Spleen (tissue), 11 donors: ENCODE results near the gene TCHHL1. TPM values are rescaled to one million over a fixed set of nuclear protein-coding genes. Genes with fewer than 3 reads are reported as not detected.

ENCODE experiments used
- DNase-seq: peaks from one replicate; pipeline ENCODE4 v3.0.0-alpha.2; 2020
- H3K27ac ChIP-seq, 8 donors: fragments of 200-600 bp; sonication (generic) in 7 of 8; 1 replicate in 4 of 8; 2 replicates in 4 of 8; pipeline versions ENCODE4 v1.5.0 to v1.8.0; 2016 to 2021; ENCODE audit warnings: inconsistent platforms in 4 of 8, mild to moderate bottlenecking in 4 of 8, moderate library complexity in 1 of 8
- H3K27me3 ChIP-seq, 7 donors: fragments of 200-600 bp; sonication (generic) in 6 of 7; replicated peaks in 1 of 7; 1 replicate in 4 of 7; 2 replicates in 3 of 7; pipeline versions ENCODE4 v1.5.0 to v1.8.0; 2016 to 2021; ENCODE audit warnings: inconsistent platforms in 3 of 7, mild to moderate bottlenecking in 1 of 7
- H3K36me3 ChIP-seq, 6 donors: fragments of 200-600 bp; sonication (generic) in 5 of 6; 1 replicate in 4 of 6; 2 replicates in 2 of 6; pipeline versions ENCODE4 v1.5.0 to v1.8.0; 2016 to 2021; ENCODE audit warnings: inconsistent platforms in 2 of 6
- H3K4me1 ChIP-seq, 6 donors: fragments of 200-600 bp; sonication (generic) in 5 of 6; 1 replicate in 3 of 6; 2 replicates in 3 of 6; pipeline versions ENCODE4 v1.5.0 to v1.8.0; 2016 to 2021; ENCODE audit warnings: inconsistent platforms in 3 of 6
- H3K4me3 ChIP-seq, 8 donors: fragments of 200-600 bp; sonication (generic) in 7 of 8; 1 replicate in 4 of 8; 2 replicates in 4 of 8; pipeline versions ENCODE4 v1.5.0 to v1.8.0; 2016 to 2021; ENCODE audit warnings: inconsistent platforms in 4 of 8, mild to moderate bottlenecking in 4 of 8, moderate library complexity in 2 of 8
- H3K9me3 ChIP-seq, 8 donors: fragments of 200-600 bp; sonication (generic) in 7 of 8; 1 replicate in 4 of 8; 2 replicates in 4 of 8; pipeline versions ENCODE4 v1.5.0 to v1.8.0; 2016 to 2021; ENCODE audit warnings: inconsistent platforms in 4 of 8
- POLR2A ChIP-seq, 3 donors: fragments of 450-650 bp; IDR thresholded peaks; one replicate each; pipeline ENCODE4 v1.5.1; 2017; ENCODE audit warnings: antibody characterized with exemption in 3 of 3, mild to moderate bottlenecking in 1 of 3
- POLR2AphosphoS5 ChIP-seq, 3 donors: sonication (generic); formaldehyde crosslinking; IDR thresholded peaks; one replicate each; pipeline ENCODE4 v1.5.1; 2017; ENCODE audit warnings: antibody characterized with exemption in 3 of 3
- WGBS, 5 donors: extraction: QIAGEN DNeasy Blood & Tissue Kit in 3 of 5; methylation state at CpG; one replicate each; pipeline versions ENCODE4 v1.1.5 to v1.1.7; 2013 to 2018; 5-methylcytosine and 5-hydroxymethylcytosine counted together
- intact Hi-C: fragments of 100-400 bp; cut with DNase I; formaldehyde crosslinking; loops from one replicate; pipeline ENCODE4 v1.15.0; 2023; ENCODE audit warnings: low total_unique reads
- polyA plus RNA-seq, 3 donors: library from polyadenylated mRNA; stranded (reverse); fragments of 200-250 nt; gene quantifications; one replicate each; pipeline ENCODE4 v1.2.1, GENCODE V29; 2013
- total RNA-seq, 7 donors: library from RNA; depleted of rRNA in 3 of 7; stranded (reverse); fragments of >200 nt in 3 of 7; fragmentation: NEBNext Ultra II Directional in 4 of 7; extraction: Animal tissue kit (Norgen Biotek cat#: 25700) in 4 of 7; gene quantifications; one replicate each; pipeline versions ENCODE4 v1.1.0 to v1.2.1, GENCODE V29; 2016 to 2021
- TF ChIP-seq, protein P1 (sequence below), 11 experiments: fragments of 200-600 bp in 7 of 11; fragments of 450-650 bp in 4 of 11; sonication (generic) in 4 of 11; IDR thresholded peaks in 8 of 11; conservative IDR thresholded peaks in 3 of 11; 1 replicate in 7 of 11; 2 replicates in 4 of 11; pipeline versions ENCODE4 v1.4.0 to v1.8.0; 2016 to 2021; ENCODE audit warnings: antibody characterized with exemption in 11 of 11, inconsistent platforms in 4 of 11, mild to moderate bottlenecking in 1 of 11
- donor health status: healthy with polysubstance abuse.
- donor health status: DM: no; HTN: no; CAD: no; lungs with moderate emphysema.
- donor health status: DM: no; HTN: no; CAD: no.
- donor health status: Bipolar disorder and iron deficiency.
- donor health status: healthy.
- donor health status: DM: no; HTN: no; CAD: no.
- donor health status: DM: yes; HTN: yes; CAD: no.

TCHHL1 gene
- total and polyA plus RNA-seq, 10 donors, result not detected

DNA sequence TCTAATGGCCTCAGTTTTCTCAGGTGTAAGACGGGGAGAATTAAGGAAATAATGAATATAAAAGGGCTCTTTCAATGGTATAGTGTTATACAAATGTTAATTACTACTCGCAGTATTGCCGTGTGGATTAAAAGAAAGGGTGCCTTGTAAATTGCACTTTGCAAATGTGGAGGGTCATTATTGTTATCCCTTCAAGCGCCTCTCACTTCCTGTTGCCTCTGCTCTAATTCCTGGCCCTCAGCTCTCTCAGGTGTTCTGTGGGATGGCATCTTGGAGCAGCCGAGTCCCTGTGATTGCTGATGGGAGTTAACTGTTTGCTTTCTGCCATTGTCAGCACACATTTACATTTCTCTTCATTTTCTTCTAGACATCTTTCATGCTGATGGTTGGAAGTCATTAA, 45.0 kb downstream of the TCHHL1 start:
- intact Hi-C loops, result no loop called here
- DNase-seq, result no peak
- WGBS, 5 donors, result 81 to 89% (median 87%) methylated on average over 5 of the region's 5 CpGs
- peak overlapping the region in 1 of 8 donors; percentile 32 for H3K27ac ChIP-seq
- H3K4me1 ChIP-seq, result peaks cover 8 to 42% (median 29%) of the 10 kb centered on the region in 6 donors
- no peak overlapping the region for H3K4me3 ChIP-seq
- no peaks in the 10 kb centered on the region for H3K36me3 ChIP-seq
- no peak for TF ChIP-seq POLR2A (IDR thresholded peaks at IDR 0.05)
- TF ChIP-seq, protein P1, sequence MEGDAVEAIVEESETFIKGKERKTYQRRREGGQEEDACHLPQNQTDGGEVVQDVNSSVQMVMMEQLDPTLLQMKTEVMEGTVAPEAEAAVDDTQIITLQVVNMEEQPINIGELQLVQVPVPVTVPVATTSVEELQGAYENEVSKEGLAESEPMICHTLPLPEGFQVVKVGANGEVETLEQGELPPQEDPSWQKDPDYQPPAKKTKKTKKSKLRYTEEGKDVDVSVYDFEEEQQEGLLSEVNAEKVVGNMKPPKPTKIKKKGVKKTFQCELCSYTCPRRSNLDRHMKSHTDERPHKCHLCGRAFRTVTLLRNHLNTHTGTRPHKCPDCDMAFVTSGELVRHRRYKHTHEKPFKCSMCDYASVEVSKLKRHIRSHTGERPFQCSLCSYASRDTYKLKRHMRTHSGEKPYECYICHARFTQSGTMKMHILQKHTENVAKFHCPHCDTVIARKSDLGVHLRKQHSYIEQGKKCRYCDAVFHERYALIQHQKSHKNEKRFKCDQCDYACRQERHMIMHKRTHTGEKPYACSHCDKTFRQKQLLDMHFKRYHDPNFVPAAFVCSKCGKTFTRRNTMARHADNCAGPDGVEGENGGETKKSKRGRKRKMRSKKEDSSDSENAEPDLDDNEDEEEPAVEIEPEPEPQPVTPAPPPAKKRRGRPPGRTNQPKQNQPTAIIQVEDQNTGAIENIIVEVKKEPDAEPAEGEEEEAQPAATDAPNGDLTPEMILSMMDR (IDR thresholded peaks at IDR 0.05 in 8 of 11, conservative IDR thresholded peaks at IDR 0.05 in 3 of 11), result no peak
- no peaks in the 10 kb centered on the region for H3K9me3 ChIP-seq
- H3K27me3 ChIP-seq, result no peaks in the 10 kb centered on the region

DNA sequence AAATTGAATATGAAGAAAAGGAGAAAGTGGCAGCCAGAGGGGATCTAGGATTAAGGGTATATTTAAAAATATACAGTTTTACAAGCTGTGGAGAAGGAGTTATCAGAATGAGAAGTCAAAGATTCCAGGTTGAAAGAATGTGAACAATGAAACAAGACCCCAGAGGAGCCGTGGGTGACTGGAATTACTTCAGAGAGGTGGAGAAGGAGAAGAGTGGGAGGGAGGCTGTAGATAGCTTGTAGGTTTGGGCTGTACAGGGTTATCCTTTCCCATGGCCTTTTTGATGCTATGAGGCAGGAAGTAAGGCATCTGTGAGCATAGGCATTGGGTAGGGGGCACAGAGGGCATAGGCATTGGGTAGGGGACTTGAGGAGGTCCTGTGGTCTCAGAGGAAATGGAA, 46.8 kb downstream of the TCHHL1 start:
- no peak overlapping the region for H3K27ac ChIP-seq
- no peak for TF ChIP-seq POLR2A (IDR thresholded peaks at IDR 0.05)
- TF ChIP-seq POLR2AphosphoS5 (IDR thresholded peaks at IDR 0.05), result no peak
- TF ChIP-seq, protein P1 (IDR thresholded peaks at IDR 0.05 in 8 of 11, conservative IDR thresholded peaks at IDR 0.05 in 3 of 11), result no peak
- WGBS, 5 donors, result 73 to 80% (median 79%) methylated on average over 1 of the region's 1 CpG
- no peaks in the 10 kb centered on the region for H3K27me3 ChIP-seq
- no peaks in the 10 kb centered on the region for H3K9me3 ChIP-seq
- H3K36me3 ChIP-seq, result no peaks in the 10 kb centered on the region
- no peak for DNase-seq
- peaks cover under 1 to 42% (median 22%) of the 10 kb centered on the region in 6 donors for H3K4me1 ChIP-seq
- H3K4me3 ChIP-seq, result no peak overlapping the region
- intact Hi-C loops, result no loop called here

DNA sequence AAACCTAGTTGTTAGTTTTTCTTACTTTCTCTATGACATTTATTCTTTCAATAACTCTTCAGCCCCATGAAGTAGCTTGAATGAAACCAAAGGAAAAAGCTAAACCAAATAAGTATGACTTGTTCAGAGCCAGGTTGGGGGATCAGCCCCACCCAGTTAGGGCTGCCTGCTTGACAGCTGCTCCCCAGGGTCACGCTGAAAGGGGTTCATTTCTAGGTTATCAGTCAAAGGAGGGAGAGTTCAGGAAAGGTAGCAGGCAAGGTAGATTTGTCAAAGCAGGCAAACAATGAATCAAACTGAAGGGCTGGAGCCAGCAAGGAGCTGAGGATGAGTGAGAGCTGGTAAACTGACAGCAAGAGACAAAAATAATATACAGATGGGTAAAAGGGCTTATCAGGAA, 49.0 kb downstream of the TCHHL1 start:
- WGBS, 5 donors, result 80 to 93% (median 88%) methylated on average over 1 of the region's 1 CpG
- peak overlapping the region in 3 of 8 donors; percentile 94 to 96 (median 95) for H3K27ac ChIP-seq
- intact Hi-C loops, result no loop called here
- H3K36me3 ChIP-seq, result no peaks in the 10 kb centered on the region
- H3K4me3 ChIP-seq, result no peak overlapping the region
- peaks cover 3 to 54% (median 31%) of the 10 kb centered on the region in 6 donors for H3K4me1 ChIP-seq
- H3K9me3 ChIP-seq, result no peaks in the 10 kb centered on the region
- TF ChIP-seq, protein P1 (IDR thresholded peaks at IDR 0.05 in 8 of 11, conservative IDR thresholded peaks at IDR 0.05 in 3 of 11), result no peak
- TF ChIP-seq POLR2A (IDR thresholded peaks at IDR 0.05), result no peak
- TF ChIP-seq POLR2AphosphoS5 (IDR thresholded peaks at IDR 0.05), result no peak
- H3K27me3 ChIP-seq, result no peaks in the 10 kb centered on the region
- DNase-seq, result no peak

DNA sequence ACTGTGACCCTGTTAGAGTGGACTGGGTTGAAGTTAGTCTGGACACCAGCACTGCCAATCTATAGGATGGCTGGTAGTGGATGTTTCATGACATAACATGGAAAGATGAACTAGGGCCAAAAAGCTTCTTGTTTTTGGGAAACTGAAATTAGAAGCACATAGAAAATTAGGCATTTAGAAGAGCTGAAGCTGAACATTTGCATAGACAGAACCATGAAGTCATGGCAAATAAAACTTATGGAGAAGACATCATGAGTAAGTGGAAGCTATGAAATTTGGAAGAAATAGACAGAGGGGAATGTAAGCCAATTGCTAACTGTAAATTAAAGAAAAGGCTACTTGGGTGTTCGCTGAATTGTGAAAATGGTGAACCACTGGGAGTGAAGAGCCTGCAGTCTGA, 49.4 kb downstream of the TCHHL1 start:
- Histone ChIP-seq H3K27ac (peak overlapping the region in 6 of 8 donors; percentile 91 to 96 (median 96)), H3K27me3 (no peaks in the 10 kb centered on the region), H3K9me3 (no peaks in the 10 kb centered on the region), H3K36me3 (no peaks in the 10 kb centered on the region), H3K4me3 (peak overlapping the region in 1 of 8 donors; percentile 71), H3K4me1 (peaks cover 6 to 56% (median 33%) of the 10 kb centered on the region in 6 donors)
- no peak for DNase-seq
- 89 to 97% (median 91%) methylated on average over 1 of the region's 1 CpG for WGBS, 5 donors
- no peak for TF ChIP-seq POLR2AphosphoS5 (IDR thresholded peaks at IDR 0.05)
- intact Hi-C loops, result no loop called here

DNA sequence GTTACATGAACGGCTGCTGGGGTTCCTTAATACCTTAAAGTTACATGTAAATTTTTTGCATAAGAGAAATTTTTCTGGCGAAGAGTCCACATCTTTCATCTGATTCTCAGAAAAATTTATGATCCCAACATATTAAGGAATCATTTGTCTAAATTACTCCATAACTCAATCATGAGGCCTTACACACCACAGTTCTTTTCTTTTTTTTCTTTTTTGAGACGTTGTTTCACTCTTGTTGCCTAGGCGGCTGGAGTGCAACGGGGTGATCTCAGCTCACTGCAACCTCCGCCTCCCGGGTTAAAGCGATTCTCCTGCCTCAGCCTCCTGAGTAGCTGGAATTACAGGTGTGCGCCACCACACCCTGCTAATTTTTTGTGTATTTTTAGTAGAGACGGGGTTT, 50.0 kb downstream of the TCHHL1 start:
- no peak for DNase-seq
- Histone ChIP-seq H3K9me3 (no peaks in the 10 kb centered on the region), H3K4me1 (peaks cover 12 to 58% (median 38%) of the 10 kb centered on the region in 6 donors), H3K36me3 (peaks cover 0 to 4% (median 0%) of the 10 kb centered on the region in 6 donors), H3K4me3 (peak overlapping the region in 1 of 8 donors; percentile 71), H3K27ac (peak overlapping the region in 7 of 8 donors; percentile 91 to 96 (median 95)), H3K27me3 (no peaks in the 10 kb centered on the region)
- intact Hi-C loops, result no loop called here
- TF ChIP-seq POLR2A (IDR thresholded peaks at IDR 0.05) (no peak), POLR2AphosphoS5 (IDR thresholded peaks at IDR 0.05) (no peak)
- TF ChIP-seq, protein P1 (IDR thresholded peaks at IDR 0.05 in 8 of 11, conservative IDR thresholded peaks at IDR 0.05 in 3 of 11), result no peak
- WGBS, 5 donors, result 83 to 93% (median 91%) methylated on average over 10 of the region's 10 CpGs
